ENCODE measurements around the gene PDE10A.

PDE10A gene

DNA sequence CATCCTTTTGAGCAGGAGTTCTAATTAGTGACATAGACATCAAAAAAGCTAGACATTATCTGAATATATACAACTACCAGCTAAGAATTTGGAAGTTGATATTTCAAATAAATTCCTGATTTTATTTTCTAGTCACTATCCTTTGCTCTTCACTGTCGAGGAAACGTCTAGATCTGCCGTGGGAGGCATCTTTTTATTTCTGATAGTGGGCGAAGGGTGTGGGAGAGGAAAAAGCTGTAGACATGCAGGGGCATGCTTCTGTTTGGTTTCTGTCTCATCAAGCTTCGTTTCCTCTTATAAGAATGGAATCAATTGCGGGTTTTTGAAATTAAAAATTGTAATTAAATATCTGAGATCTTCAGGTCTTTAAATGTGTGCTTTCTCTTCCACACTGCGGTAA, 337.4 kb downstream of the PDE10A start:
- no peak for DNase-seq

DNA sequence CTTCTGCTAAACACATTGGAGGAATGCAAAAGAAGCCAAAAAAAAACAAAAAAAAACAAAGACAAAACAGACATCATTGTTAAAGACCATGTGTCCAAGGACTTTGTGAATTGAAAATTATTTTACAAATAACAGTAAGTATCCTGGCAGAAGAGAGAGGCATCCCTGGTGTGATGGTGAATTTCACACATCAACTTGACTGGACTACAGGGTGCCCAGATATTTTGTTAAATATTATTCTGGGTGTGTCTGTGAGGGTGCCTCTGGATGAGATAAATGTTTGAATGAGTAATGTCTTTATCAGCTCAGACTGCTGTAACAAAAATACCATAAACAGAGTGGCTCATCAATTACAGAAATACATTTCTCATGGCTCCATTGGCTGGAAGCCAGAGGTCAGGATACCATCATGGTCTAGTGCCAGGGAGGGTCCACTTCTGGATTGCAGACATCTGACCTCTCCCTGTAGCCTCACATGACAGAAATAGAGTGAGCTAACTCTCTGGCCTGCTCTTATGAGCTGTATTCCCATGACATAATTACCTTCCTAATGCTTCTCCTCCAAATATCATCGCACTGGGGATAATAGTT, 341.4 kb downstream of the PDE10A start:
- DNase-seq = no peak

DNA sequence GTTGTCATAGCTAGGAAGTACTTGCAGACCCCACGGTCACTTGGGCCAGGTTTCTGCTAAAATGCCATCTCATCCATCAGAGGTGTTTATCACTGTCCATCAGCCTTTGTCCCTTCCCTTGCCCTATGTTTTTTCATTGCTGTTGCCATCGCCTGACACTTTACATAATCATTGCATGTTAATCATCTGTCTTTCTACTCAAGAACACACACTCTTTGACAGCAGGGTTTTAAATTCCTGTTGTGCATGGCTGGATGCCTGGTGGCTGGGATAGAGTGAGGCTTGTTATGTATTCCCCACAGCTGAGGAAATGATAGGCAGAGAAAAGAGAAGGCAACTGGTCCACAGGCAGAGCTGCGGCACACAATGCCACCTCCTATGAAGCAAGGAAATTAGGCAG, 341.9 kb downstream of the PDE10A start:
- DNase-seq = no peak

DNA sequence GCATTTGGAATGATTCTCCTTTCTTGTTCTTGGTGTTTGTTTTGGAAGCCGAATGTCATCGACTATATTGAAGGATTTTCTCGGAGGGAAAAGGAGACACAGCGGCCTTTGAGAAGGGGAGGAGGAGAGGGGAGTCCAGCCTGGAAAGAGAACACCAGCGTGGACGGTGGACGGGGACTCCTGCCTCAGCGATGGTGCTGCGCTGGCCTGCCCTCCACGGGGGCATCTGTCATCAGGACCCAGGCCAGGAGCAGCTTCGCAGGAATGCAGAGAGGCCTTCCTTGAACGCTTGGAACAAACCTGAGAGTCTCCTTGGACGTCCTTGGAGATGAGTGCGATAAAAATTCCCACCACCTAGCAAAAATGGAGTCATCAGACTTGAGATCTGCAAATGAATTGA, 345.3 kb downstream of the PDE10A start:
- no peak for DNase-seq

DNA sequence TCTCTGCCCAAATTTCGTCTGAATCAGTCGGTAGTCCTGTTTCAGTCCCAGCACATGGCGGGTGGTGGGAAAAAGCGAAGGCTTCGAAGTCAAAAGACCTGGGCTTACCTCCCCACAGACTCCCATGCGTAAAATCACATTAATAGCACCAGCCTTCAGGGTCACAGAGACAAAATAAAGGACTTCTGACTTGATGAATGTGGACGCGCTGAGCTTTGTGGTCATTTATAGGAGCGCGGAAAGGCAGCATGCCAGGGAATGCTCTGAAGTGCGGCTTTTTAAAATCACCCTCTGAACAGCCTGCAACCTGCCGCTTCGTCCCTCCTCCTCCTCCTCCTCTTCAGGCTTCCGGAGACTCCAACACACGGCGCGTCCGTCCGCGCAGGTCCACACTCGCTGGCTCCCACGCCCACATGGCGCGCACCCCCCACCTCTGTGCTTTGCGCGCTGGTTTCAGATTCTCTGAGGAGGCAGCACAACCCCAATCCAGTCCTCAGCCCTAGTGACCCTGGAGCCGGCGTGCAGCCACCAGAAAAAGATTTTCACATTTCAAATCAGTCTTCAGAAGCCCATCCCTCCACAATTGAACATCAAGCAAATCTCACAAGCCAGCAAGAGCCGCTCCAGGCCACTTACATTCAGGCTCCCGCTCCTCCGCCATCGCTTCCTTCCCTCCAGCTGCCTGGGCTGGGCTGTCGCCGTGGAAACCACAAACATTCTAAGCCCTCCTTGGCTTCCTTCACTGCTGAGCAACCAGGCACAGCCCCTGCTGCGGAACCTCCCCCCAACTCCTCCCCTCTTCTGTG, 353.9 kb downstream of the PDE10A start, which contains the start of gene C6orf118:
Gene C6orf118, minus strand, starts transcription at position 680 of the 806 bp plus-strand sequence. Its CDS starts 19 bp downstream, at position 661.
- no peak for DNase-seq

DNA sequence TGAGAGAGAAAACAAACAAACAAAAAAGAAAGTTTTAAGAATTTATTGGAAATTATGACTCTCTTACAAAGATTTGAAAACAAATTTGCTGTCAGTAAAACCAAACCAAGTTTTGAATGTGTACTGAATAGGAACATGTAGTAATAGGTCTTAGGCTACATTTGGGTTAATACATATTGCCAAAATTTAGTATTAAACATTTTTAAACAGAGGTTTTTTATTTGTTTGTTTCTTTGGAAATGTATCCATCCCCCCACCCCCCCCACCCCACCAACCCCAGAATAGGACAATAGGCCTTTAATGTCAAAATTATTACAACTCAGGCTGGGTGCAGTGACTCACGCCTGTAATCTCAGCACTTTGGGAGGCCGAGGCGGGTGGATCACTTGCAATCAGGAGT, 356.1 kb downstream of the PDE10A start:
- no peak for DNase-seq

DNA sequence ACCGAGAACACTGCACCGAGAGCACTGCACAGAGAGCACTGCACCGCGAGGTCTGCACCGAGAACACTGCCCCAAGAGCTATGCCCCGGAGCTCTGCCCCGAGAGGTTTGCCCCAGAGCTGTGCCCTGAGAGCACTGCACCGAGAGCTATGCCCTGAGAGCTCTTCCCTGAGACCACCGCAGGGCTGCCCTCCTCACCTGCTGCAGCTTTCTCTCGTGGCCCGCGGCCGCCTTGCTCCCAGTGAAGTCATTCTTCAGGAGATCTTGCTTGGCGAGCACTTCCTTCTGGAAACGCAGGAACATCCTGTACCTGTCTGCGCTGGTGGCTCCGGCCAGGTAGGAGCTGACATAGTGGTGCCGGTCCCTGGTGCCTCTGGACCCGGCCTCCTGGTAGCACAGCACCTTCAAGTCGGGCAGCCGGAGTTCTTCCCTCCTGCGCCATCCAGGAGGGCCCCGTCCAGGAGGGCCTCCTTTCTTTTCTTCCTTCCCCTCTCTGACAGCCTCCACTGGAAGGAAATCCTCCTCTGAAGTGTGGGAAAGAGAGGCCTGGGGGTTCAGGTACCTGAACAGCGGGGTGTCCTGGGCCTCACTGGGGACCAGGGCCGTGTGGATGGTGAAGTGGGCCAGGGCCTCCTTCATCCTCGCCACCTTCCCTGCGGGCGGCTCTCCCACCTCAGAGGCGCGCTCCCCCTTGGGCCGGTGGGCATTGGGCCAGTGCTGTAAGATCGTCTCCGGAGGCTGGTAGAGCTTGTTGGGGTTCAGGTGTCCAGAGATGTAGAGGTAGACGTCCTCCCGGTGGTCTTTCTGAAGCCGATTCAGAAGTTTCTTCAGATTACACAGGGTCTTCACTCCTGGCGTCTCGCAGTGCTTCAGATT, 361.4 kb downstream of the PDE10A start:
- DNase-seq = no peak

DNA sequence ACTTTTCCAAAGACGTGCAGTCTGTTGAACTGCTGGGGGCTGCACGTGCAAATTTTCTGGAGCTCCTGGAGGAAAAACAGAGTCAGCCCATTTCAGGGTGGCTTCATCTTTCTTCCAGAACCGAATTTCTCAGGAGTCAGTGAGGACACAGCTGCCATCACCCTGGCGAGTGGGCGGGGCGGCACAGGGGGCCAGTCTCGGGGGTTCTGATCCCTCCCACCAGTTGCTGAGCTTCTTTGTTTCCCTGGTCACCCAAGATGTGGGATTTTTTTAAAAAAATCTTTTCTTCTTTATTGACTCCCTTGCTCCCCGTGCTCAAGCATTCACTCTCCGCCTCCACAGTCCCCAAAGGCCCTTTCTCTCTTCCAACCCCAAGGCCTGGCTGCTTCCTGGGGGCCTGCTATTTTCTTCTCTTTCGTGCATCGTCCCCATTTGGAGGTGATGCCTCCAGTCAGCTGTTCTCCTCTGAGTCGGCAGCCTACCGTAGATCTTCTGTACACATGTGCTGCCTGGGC, 362.6 kb downstream of the PDE10A start:
- DNase-seq = no peak

DNA sequence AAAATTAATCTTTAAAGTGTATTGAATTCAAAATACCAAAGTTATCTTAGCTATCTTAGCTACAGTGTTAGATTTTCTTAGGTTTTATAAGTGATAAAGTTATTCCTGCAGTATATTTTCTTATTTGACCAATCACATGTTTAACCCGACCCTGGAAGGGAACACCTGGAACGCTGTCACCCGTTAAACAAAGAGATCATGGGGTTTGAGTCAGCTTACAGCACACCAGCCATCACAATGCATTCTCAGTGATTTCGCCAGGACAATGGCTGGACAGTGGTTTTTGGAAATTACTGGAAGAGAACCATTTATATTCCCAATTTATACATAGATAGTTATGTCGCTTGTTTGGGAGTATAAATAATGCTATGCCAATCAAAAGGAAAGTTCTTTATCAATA, 364.2 kb downstream of the PDE10A start:
- DNase-seq = no peak

DNA sequence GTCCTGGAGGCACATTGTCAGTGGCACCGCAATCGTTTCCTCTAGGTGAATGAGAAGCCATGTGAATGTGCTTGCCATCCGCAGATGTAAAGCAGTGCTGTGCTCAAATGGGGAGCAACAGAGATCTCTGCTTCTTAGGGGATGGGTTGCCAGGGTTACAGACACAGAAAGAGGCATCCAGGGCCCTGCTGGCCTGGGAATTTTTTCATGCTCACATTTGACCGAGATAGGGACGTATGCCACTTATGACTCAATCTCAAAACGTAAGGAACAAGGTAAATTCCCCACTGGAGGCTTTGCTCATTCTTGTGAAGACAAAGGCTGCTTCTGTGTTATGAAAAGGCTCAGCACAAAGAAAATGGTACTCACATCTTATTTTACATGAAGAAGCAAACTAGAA, 364.6 kb downstream of the PDE10A start:
- no peak for DNase-seq

DNA sequence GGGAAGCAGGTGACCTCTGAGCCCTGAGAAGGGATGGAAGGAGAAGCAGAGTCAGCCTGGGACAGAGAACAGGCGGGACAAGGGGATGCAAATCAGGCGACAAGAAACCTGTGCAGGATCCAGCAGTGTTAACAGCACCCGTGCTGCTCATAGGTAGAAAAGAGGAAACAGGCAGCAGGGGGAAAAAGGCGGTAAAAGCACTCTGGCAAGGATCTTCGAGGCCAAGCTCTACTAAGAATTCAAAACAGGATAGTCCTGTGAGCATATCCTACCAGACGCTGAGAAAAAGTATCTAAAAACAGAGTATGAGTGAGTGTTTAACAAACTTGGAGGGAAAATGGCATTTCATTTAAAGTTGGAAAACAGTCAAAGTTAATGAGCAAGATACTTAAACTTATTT, 370.4 kb downstream of the PDE10A start:
- DNase-seq = no peak

Measured in activated CD4-positive, alpha-beta T cell treated with anti-CD3 and anti-CD28 coated beads, Interleukin-10, Interleukin-2, amounts not matched to agents 100 ng/mL and 50 ng/mL, durations not matched to agents 16 hours and 8 hours (primary cell).